HL-60/S4 treated with retinoic acid at 250 ng/mL for 4 days and 3 days (cell line): ENCODE results near the gene EEFSEC.

Experiments
- in situ Hi-C: fragments of 300-500 bp; cut with MboI; formaldehyde crosslinking; loops from 2 replicates; pipeline ENCODE4 v1.7.0; 2022; ENCODE audit warnings: low sequenced_read_pairs

EEFSEC gene

GRCh38 chr3:128343287-128344051, 190.2 kb downstream of the EEFSEC start:
- in situ Hi-C loops, result no loop called here

- in situ Hi-C loops, result no loop called here
Observed at GRCh38 chr3:128344052-128344735, 190.9 kb downstream of the EEFSEC start.

DNA sequence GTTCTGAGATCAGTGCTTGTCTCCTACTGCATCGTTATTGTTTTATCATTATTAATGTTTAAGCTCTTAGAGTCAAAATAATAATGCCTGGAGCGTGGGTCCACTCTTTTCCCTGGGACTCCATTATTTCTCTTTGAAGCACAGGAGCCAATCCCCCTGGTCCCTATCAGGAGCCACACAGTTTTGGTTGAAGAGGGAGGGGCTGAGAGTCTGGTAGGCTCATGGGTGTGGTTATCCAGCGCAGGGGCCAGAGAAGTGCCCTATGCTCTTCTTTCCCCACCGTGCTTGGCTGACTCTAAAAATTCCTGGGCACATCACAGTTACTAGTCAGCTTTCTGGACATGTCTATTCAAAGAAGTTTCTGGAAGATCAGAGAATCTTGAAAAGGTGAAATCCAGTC, 191.9 kb downstream of the EEFSEC start:
- in situ Hi-C loops, result no loop called here

DNA sequence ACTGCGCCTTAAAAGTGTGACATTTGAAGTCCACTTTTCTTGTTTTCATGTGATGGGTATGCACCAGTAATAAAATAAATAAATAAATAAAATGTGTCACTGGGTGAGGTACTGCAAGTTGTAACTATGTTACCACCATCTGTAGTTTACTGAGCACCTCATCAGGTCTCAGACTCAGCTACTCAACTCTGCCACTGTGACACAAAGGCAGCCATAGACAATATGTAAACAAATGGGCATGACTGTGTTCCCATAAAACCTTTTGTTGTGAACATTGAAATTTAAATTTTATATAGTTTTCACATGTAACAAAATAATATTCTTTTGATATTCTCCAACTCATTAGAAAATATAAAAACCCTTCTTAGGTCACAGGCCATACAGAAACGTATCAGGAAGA, 193.3 kb downstream of the EEFSEC start:
- in situ Hi-C loops, result no loop called here

GRCh38 chr3:128347282-128347681, 194.0 kb downstream of the EEFSEC start:
- in situ Hi-C loops, result no loop called here

- in situ Hi-C loops, result no loop called here
Observed at GRCh38 chr3:128348075-128348474, 194.8 kb downstream of the EEFSEC start.

DNA sequence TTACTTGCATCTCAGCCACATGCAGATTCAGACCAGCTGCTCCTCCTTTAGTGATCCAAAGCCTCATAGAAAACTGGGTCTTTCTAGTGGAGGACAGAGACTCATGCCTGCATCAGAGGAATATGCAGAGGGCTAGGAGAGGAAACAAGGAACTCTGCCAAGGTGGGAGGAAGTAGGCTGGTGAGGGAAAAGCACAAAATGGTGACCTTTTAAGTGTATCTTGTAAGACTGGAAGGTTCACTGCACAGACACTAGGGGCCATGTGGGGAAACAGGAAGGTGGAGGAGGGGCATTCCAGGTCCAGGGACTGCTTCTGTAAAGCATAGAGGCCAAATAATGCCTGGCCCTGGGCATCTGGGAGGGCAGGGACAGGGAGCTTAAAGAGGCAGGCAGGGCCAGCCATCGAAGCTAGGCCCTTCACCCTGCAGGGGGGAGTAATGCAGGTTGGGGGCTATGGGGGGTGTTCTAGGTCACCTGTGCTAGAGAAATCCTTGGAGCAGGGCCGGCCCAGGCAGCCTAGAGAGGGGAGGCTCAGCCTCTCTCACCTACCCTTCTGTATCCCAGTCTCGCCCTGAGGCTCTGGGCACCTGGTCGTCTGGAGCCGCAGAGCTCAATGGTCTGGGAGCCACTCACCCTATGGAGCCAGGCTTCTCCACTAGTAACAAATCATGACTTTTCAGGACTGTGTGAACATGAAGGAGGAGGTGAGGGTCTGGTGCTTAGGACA, 195.7 kb downstream of the EEFSEC start:
- in situ Hi-C loops, result no loop called here

DNA sequence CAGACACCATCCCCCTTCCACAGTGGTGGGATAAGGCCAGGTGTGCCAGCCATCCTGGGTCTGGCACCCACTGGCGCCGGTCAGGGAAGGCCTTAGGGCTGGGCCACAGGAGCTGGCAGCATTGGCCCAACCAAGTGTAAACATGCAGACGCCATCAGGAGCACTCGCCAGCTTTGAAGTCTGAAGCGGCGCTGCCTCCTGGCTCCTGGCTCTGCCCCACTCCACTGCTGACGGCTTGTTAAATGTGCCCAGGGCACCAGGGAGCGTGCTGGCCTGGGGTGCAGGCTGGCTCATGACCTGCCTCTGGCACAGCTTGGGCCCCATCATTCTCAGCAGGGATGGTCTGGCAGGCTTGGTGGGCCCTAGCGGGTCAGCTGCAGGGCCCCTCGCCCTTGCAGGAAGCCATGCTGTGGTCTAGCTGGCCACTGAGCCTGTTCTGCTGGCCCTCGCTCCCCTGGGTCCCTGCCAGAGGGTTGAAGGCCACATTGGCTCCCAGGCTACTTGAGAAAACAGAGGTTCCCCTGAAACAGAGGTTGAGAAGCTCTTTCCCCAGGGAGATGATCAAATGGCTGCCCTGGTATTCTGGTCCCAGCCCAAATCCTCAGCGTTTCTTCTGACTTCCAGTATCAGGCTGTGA, 196.8 kb downstream of the EEFSEC start:
- in situ Hi-C loops, result no loop called here

- in situ Hi-C loops, result no loop called here
Observed at GRCh38 chr3:128351546-128351945, 198.3 kb downstream of the EEFSEC start.

DNA sequence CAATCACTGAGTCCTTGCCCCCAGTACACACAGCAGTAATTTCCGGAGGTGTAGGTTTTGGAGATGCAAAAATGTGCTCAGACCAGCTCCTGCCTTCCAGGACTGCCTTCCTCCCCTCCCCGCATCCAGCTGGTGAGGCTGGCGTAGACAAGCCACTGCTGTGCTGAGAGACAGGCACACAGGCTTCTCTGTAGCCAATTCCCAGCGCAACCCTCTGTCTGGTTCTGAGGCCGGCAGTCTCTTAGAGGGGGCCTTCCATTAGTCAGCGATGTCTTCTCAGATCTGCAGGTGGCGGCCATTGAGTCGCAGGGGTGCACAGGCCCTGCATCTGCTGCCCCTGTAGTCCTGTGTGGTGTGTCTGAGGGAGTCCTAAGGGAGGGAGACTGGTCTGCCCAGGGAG, 199.0 kb downstream of the EEFSEC start:
- in situ Hi-C loops, result no loop called here

DNA sequence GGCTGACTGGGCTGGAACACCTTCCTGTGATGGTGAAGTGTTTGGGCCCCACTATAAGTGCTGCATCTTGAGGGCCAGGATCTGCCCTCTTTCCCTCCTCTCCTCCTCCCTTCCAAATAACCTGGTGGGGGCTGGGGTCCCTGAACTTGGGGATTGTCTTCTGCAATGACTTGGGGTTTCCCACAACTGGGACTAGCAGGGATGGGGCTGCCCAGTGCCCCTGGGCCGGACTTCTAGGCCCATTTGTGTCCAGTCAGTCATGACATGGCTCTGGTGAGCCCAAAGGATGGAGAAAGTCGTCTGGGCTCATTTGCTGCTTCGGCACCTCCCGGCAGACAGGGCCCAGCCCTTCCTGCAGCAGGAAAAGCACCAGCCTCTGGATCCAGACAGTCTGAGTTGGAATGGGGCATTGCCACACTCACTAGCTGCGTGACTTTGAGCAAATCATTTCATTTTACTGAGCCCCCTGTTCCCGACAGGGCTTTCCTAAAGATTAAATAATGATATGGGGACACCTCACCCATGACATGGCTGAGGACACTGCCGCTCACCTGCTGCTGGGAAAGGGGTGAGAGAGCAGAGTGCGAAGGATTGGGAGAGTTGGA, 200.2 kb downstream of the EEFSEC start:
- in situ Hi-C loops, result no loop called here

GRCh38 chr3:128353991-128354687, 200.9 kb downstream of the EEFSEC start:
- in situ Hi-C loops, result no loop called here

DNA sequence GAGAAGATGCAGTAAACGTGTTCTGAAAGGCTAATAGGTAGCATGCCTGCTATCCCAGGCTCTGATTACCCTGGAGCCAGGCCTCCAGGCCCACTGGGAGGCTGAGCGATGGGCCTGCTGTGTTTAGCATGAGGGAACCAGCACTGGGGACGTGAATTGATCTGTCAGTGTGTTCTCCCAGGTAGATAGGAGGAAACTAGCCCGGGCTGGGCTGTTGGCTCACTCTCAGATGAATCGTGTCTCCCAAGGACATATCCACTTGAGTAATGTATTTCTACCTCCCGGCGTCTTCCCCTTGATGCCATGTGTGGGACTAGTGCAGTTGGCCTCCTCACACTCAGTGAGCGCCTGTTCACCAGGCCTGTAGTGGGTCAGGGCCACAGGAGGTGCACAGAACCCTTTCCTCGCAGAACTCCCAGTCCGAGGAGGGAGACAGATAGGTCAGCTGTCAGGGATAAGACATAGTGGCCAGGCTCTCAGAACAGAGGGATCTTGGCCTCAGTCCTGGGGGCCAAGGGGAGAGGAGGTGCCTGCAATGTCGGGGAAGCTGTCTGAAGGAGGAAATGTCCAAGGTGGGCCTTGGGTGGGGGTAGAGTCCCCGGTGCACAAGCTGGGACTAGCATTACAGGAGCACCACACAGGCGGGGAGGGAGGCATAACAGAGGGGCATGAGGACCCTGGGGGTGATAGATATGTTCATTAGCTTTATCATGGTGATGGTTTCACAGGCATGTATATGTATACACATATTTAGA, 201.7 kb downstream of the EEFSEC start:
- in situ Hi-C loops, result no loop called here

- in situ Hi-C loops, result no loop called here
Observed at GRCh38 chr3:128355543-128355919, 202.2 kb downstream of the EEFSEC start.

- in situ Hi-C loops, result no loop called here
Observed at GRCh38 chr3:128356822-128357221, 203.5 kb downstream of the EEFSEC start.

DNA sequence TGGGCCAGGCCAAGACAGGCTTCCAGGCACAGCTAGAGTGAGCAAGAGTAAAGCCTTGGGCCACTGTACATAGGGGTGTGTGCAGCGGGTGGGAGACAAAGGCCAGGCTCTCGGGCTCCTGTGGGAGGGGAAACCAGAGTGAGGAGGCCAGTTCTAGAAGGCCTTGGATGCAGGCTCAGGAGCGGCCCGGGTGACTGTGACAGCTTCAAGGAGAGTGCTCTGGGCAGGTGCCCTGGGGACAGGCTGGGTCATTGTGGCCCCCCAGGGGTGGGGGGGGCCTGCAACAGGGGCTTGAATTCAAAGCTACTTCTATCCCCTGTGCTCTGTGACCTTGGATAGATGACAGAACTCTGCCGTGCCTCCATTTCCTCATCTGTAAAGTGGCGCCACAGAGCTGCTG, 204.3 kb downstream of the EEFSEC start:
- in situ Hi-C loops, result no loop called here

GRCh38 chr3:128358156-128358895, 205.0 kb downstream of the EEFSEC start:
- in situ Hi-C loops, result no loop called here

GRCh38 chr3:128359060-128359664, 205.9 kb downstream of the EEFSEC start:
- in situ Hi-C loops, result no loop called here
